HG02884 (cell line): ENCODE measurements around the gene NIN.

Experiments
- ATAC-seq: cut with Tn5 transposase; IDR thresholded peaks from one replicate; pipeline ENCODE4 v1.9.1; 2021; ENCODE audit warnings: mild to moderate bottlenecking, moderate library complexity; ENCODE audit not compliant: unreplicated experiment

The NIN gene

GRCh38 chr14:50830932-50831725 is at the start of gene NIN:
Gene NIN (minus strand): TSS chr14:50831162. CDS start chr14:50822056, 9,106 bp downstream.
- ATAC-seq, result peak; percentile 70

GRCh38 chr14:50875359-50876070 is 44.6 kb upstream of the NIN start:
- ATAC-seq, result peak; percentile 94

- no peak for ATAC-seq
Observed at GRCh38 chr14:50874757-50875156, 43.8 kb upstream of the NIN start.

GRCh38 chr14:50871914-50872732 is 41.2 kb upstream of the NIN start, which contains the start of gene ABHD12B:
Gene ABHD12B (plus strand): TSS chr14:50872053. CDS start chr14:50872175, 122 bp downstream.
- no peak for ATAC-seq

- no peak for ATAC-seq
Observed at GRCh38 chr14:50871228-50871627, 40.3 kb upstream of the NIN start.

- no peak for ATAC-seq
Observed at GRCh38 chr14:50865391-50866076, 34.6 kb upstream of the NIN start.

- ATAC-seq, result no peak
Observed at GRCh38 chr14:50864946-50865345, 34.0 kb upstream of the NIN start.

- no peak for ATAC-seq
Observed at GRCh38 chr14:50864237-50864636, 33.3 kb upstream of the NIN start.

- ATAC-seq, result no peak
Observed at GRCh38 chr14:50862036-50862570, 31.1 kb upstream of the NIN start.

- ATAC-seq, result no peak
Observed at GRCh38 chr14:50860478-50861086, 29.6 kb upstream of the NIN start.

- peak; percentile 31 for ATAC-seq
Observed at GRCh38 chr14:50859296-50859624, 28.3 kb upstream of the NIN start.

- ATAC-seq, result no peak
Observed at GRCh38 chr14:50856660-50857059, 25.7 kb upstream of the NIN start.

- no peak for ATAC-seq
Observed at GRCh38 chr14:50855558-50855957, 24.6 kb upstream of the NIN start.

- ATAC-seq, result no peak
Observed at GRCh38 chr14:50854521-50854920, 23.6 kb upstream of the NIN start.

- no peak for ATAC-seq
Observed at GRCh38 chr14:50853891-50854290, 22.9 kb upstream of the NIN start.

- no peak for ATAC-seq
Observed at GRCh38 chr14:50846226-50846880, 15.4 kb upstream of the NIN start.

GRCh38 chr14:50845166-50845565 is 14.2 kb upstream of the NIN start:
- ATAC-seq, result no peak

- no peak for ATAC-seq
Observed at GRCh38 chr14:50844391-50844790, 13.4 kb upstream of the NIN start.

GRCh38 chr14:50839691-50840090 is 8.7 kb upstream of the NIN start:
- no peak for ATAC-seq

- no peak for ATAC-seq
Observed at GRCh38 chr14:50839048-50839447, 8.1 kb upstream of the NIN start.
